GM23248 (cell line): Measurements from ENCODE around the gene CCNY. TPM values are rescaled to one million over a fixed set of nuclear protein-coding genes. Genes with fewer than 3 reads are reported as not detected.
A peak's percentile ranks its signal among the peaks of the same experiment; 100 is the strongest.

Source experiments
- DNase-seq: peaks from one replicate; pipeline ENCODE4 v3.0.0-alpha.2; 2015
- H2AFZ ChIP-seq: fragments of 200-600 bp; sonication (generic); 2 replicates; pipeline ENCODE4 v1.6.1; 2016; ENCODE audit warnings: antibody characterized with exemption
- H3F3A ChIP-seq: fragments of 200-600 bp; sonication (generic); 2 replicates; pipeline ENCODE4 v1.6.1; 2016; ENCODE audit warnings: mild to moderate bottlenecking, antibody characterized with exemption, mixed run types; ENCODE audit not compliant: insufficient read depth
- H3K27ac ChIP-seq: fragments of 200-600 bp; sonication (generic); 2 replicates; pipeline ENCODE4 v1.5.1; 2016; ENCODE audit warnings: mild to moderate bottlenecking
- H3K27me3 ChIP-seq: fragments of 200-600 bp; sonication (generic); replicated peaks from 2 replicates; pipeline ENCODE4 v1.6.1; 2016; ENCODE audit warnings: mild to moderate bottlenecking; ENCODE audit not compliant: insufficient read depth
- H3K36me3 ChIP-seq: fragments of 200-600 bp; sonication (generic); 2 replicates; pipeline ENCODE4 v1.6.1; 2016; ENCODE audit warnings: low read depth, mild to moderate bottlenecking
- H3K4me1 ChIP-seq: fragments of 200-600 bp; sonication (generic); 2 replicates; pipeline ENCODE4 v1.6.1; 2016; ENCODE audit warnings: mild to moderate bottlenecking; ENCODE audit not compliant: insufficient read depth
- H3K4me2 ChIP-seq: fragments of 200-600 bp; sonication (generic); one replicate; pipeline ENCODE4 v1.6.1; 2016; ENCODE audit warnings: mild to moderate bottlenecking; ENCODE audit not compliant: unreplicated experiment
- H3K4me3 ChIP-seq: fragments of 200-600 bp; sonication (generic); 2 replicates; pipeline ENCODE4 v1.5.1; 2016; ENCODE audit warnings: mild to moderate bottlenecking
- H3K79me2 ChIP-seq: fragments of 200-600 bp; sonication (generic); 2 replicates; pipeline ENCODE4 v1.6.1; 2016; ENCODE audit warnings: mild to moderate bottlenecking; ENCODE audit not compliant: insufficient read depth
- H3K9ac ChIP-seq: fragments of 200-600 bp; sonication (generic); 2 replicates; pipeline ENCODE4 v1.6.1; 2016; ENCODE audit warnings: mild to moderate bottlenecking
- H3K9me2 ChIP-seq: fragments of 200-600 bp; sonication (generic); 2 replicates; pipeline ENCODE4 v1.6.1; 2016; ENCODE audit warnings: mixed run types, mild to moderate bottlenecking, moderate library complexity; ENCODE audit not compliant: insufficient read depth
- H3K9me3 ChIP-seq: fragments of 200-600 bp; sonication (generic); one replicate; pipeline ENCODE4 v1.6.1; 2017; ENCODE audit warnings: low read depth
- H4K20me1 ChIP-seq: fragments of 200-600 bp; sonication (generic); 2 replicates; pipeline ENCODE4 v1.6.0; 2016; ENCODE audit not compliant: insufficient read depth
- EZH2 ChIP-seq: fragments of 200-600 bp; sonication (generic); IDR thresholded peaks from 2 replicates; pipeline ENCODE4 v1.6.1; 2018; ENCODE audit warnings: antibody characterized with exemption, mild to moderate bottlenecking; ENCODE audit not compliant: insufficient read depth, poor library complexity, severe bottlenecking
- EZH2phosphoT487 ChIP-seq: fragments of 200-600 bp; sonication (generic); IDR thresholded peaks from 2 replicates; pipeline ENCODE4 v1.6.1; 2018; ENCODE audit warnings: antibody characterized with exemption, moderate library complexity, mild to moderate bottlenecking, low read depth; ENCODE audit not compliant: insufficient read depth
- WGBS, 2 experiments: methylation state at CpG; one replicate each; pipeline ENCODE4 v1.1.6; 2015 to 2017; ENCODE audit warnings: low lambda C conversion rate in 2 of 2, low coverage in 1 of 2; ENCODE audit errors: missing lambda C conversion rate in 2 of 2; 5-methylcytosine and 5-hydroxymethylcytosine counted together
- in situ Hi-C: fragments of 300-500 bp; cut with MboI; formaldehyde crosslinking; loops from 2 replicates; pipeline ENCODE4 v1.15.0; 2020
- polyA plus RNA-seq: library from polyadenylated mRNA; unstranded; fragments of >200 nt; fragmentation: Nextera tagmentation; extraction: Ambion mirVana; gene quantifications from 2 replicates; pipeline ENCODE4 v1.2.1, GENCODE V29; 2016
- total RNA-seq: library from RNA; depleted of rRNA; stranded (reverse); fragments of >200 nt; shearing (Covaris generic); gene quantifications from 2 replicates; pipeline ENCODE4 v1.2.3, GENCODE V29; 2014

Gene CCNY
- total and polyA plus RNA-seq, 2 experiments from 2014 or later = 12.8 to 70.4 TPM

- peaks cover 25% of the 10 kb centered on the region for H3K4me1 ChIP-seq
- H3K4me2 ChIP-seq = peak overlapping the region; percentile 14
- DNase-seq = peak; percentile 33
- no peak overlapping the region for H3K4me3 ChIP-seq
- no peaks in the 10 kb centered on the region for H3K9me3 ChIP-seq
- TF ChIP-seq EZH2phosphoT487 (no peak), EZH2 (no peak)
- H3K9ac ChIP-seq = 0 out of 2 replicates have a peak overlapping the region, but pooled peaks have one; percentile 11
- WGBS, 2 experiments = 20 to 29% methylated on average over 6 of the region's 6 CpGs
- no peaks in the 10 kb centered on the region for H3K9me2 ChIP-seq
- in situ Hi-C loops = no loop called here
- H3K27me3 ChIP-seq = no peaks in the 10 kb centered on the region
- H3K36me3 ChIP-seq = no peaks in the 10 kb centered on the region
- no peak overlapping the region for H2AFZ ChIP-seq
- peaks cover 93% of the 10 kb centered on the region for H3K79me2 ChIP-seq
- H3F3A ChIP-seq = peaks cover 8% of the 10 kb centered on the region; the same call in 1 of the 2 replicates
- no peak overlapping the region for H3K27ac ChIP-seq
- peaks cover 14% of the 10 kb centered on the region for H4K20me1 ChIP-seq
Measured at GRCh38 chr10:35340975-35341374, 4.7 kb downstream of the CCNY start.

GRCh38 chr10:35341521-35341920 is 5.2 kb downstream of the CCNY start:
- H3K36me3 ChIP-seq = no peaks in the 10 kb centered on the region
- no peaks in the 10 kb centered on the region for H3K9me3 ChIP-seq
- peaks cover 25% of the 10 kb centered on the region for H3K4me1 ChIP-seq
- in situ Hi-C loops = no loop called here
- no peak overlapping the region for H3K9ac ChIP-seq
- no peak overlapping the region for H2AFZ ChIP-seq
- H3K79me2 ChIP-seq = peaks cover 97% of the 10 kb centered on the region
- no peak overlapping the region for H3K4me2 ChIP-seq
- no peaks in the 10 kb centered on the region for H3K27me3 ChIP-seq
- no peak overlapping the region for H3K27ac ChIP-seq
- H3F3A ChIP-seq = peaks cover 8% of the 10 kb centered on the region; the same call in 1 of the 2 replicates
- WGBS, 2 experiments = 99 to 100% methylated on average over 4 of the region's 4 CpGs
- DNase-seq = no peak
- H3K9me2 ChIP-seq = no peaks in the 10 kb centered on the region
- H4K20me1 ChIP-seq = peaks cover 14% of the 10 kb centered on the region
- no peak for TF ChIP-seq EZH2
- TF ChIP-seq EZH2phosphoT487 = no peak
- no peak overlapping the region for H3K4me3 ChIP-seq

- DNase-seq = no peak
- H3K27me3 ChIP-seq = no peaks in the 10 kb centered on the region
- no peaks in the 10 kb centered on the region for H3K9me3 ChIP-seq
- H3K4me2 ChIP-seq = no peak overlapping the region
- no peak overlapping the region for H3K4me3 ChIP-seq
- H3K27ac ChIP-seq = no peak overlapping the region
- no peak overlapping the region for H2AFZ ChIP-seq
- WGBS, 2 experiments = 90 to 93% methylated on average over 5 of the region's 5 CpGs
- H3K9ac ChIP-seq = no peak overlapping the region
- TF ChIP-seq EZH2 (no peak), EZH2phosphoT487 (no peak)
- peaks cover 8% of the 10 kb centered on the region; the same call in 1 of the 2 replicates for H3F3A ChIP-seq
- H3K9me2 ChIP-seq = no peaks in the 10 kb centered on the region
- no peaks in the 10 kb centered on the region for H3K36me3 ChIP-seq
- H3K79me2 ChIP-seq = peaks cover 100% of the 10 kb centered on the region
- in situ Hi-C loops = no loop called here
- peaks cover 14% of the 10 kb centered on the region for H4K20me1 ChIP-seq
- peaks cover 30% of the 10 kb centered on the region for H3K4me1 ChIP-seq
Measured at GRCh38 chr10:35342183-35342753, 6.0 kb downstream of the CCNY start.

- no peak for TF ChIP-seq EZH2phosphoT487
- no peak for TF ChIP-seq EZH2
- H3K79me2 ChIP-seq = peaks cover 100% of the 10 kb centered on the region
- in situ Hi-C loops = no loop called here
- no peak for DNase-seq
- H3K27me3 ChIP-seq = no peaks in the 10 kb centered on the region
- peaks cover 29% of the 10 kb centered on the region for H3K4me1 ChIP-seq
- no peak overlapping the region for H3K27ac ChIP-seq
- H2AFZ ChIP-seq = no peak overlapping the region
- peaks cover 19% of the 10 kb centered on the region for H4K20me1 ChIP-seq
- no peaks in the 10 kb centered on the region for H3K9me2 ChIP-seq
- H3F3A ChIP-seq = peaks cover 8% of the 10 kb centered on the region; the same call in 1 of the 2 replicates
- no peaks in the 10 kb centered on the region for H3K36me3 ChIP-seq
- H3K4me2 ChIP-seq = no peak overlapping the region
- H3K9me3 ChIP-seq = no peaks in the 10 kb centered on the region
- no peak overlapping the region for H3K4me3 ChIP-seq
- H3K9ac ChIP-seq = no peak overlapping the region
Measured at GRCh38 chr10:35343739-35344138, 7.4 kb downstream of the CCNY start.

- in situ Hi-C loops = no loop called here
- Histone ChIP-seq H4K20me1 (peaks cover 20% of the 10 kb centered on the region), H3K9me2 (no peaks in the 10 kb centered on the region)
Measured at GRCh38 chr10:35345383-35345742, 9.1 kb downstream of the CCNY start.

More at GRCh38 chr10:35345383-35345742, 9.1 kb downstream of the CCNY start:
- Histone ChIP-seq H3K4me2 (no peak overlapping the region), H3K4me1 (peaks cover 20% of the 10 kb centered on the region), H3F3A (peaks cover 8% of the 10 kb centered on the region; the same call in 1 of the 2 replicates), H3K36me3 (no peaks in the 10 kb centered on the region), H3K27ac (no peak overlapping the region), H3K9me3 (no peaks in the 10 kb centered on the region), H3K79me2 (peaks cover 100% of the 10 kb centered on the region), H3K27me3 (no peaks in the 10 kb centered on the region), H3K4me3 (no peak overlapping the region), H3K9ac (no peak overlapping the region), H2AFZ (no peak overlapping the region)
- WGBS, 2 experiments = 94 to 96% methylated on average over 5 of the region's 5 CpGs
- DNase-seq = no peak
- TF ChIP-seq EZH2phosphoT487 (no peak), EZH2 (no peak)
